Panc1 (cell line): ENCODE results near the gene ARRDC4.

Experiments
- POLR2AphosphoS5 ChIP-seq: IDR thresholded peaks from 2 replicates; pipeline ENCODE4 v1.6.1; 2012; ENCODE audit warnings: mild to moderate bottlenecking, low read depth, low read length, moderate library complexity
- SIN3A ChIP-seq: IDR thresholded peaks from 2 replicates; pipeline ENCODE4 v1.6.1; 2012; ENCODE audit warnings: low read depth, mild to moderate bottlenecking, low read length, moderate library complexity, borderline replicate concordance; ENCODE audit not compliant: insufficient read depth
- TCF7L2 ChIP-seq: IDR thresholded peaks from 2 replicates; pipeline ENCODE4 v1.6.1; 2011; ENCODE audit warnings: mild to moderate bottlenecking, low read depth, low read length, inconsistent platforms
- TF ChIP-seq, protein P1 (sequence below): fragments of 450-650 bp; IDR thresholded peaks from 2 replicates; pipeline ENCODE4 v1.5.1; 2017; ENCODE audit warnings: mild to moderate bottlenecking
- TF ChIP-seq, protein P2 (sequence below), 2 experiments: IDR thresholded peaks; 2 replicates each; pipeline ENCODE4 v1.6.1; 2011 to 2012; ENCODE audit warnings: low read depth in 2 of 2, control low read depth in 1 of 2, low read length in 1 of 2, mild to moderate bottlenecking in 1 of 2, moderate library complexity in 1 of 2; ENCODE audit not compliant: insufficient read depth in 1 of 2

DNA sequence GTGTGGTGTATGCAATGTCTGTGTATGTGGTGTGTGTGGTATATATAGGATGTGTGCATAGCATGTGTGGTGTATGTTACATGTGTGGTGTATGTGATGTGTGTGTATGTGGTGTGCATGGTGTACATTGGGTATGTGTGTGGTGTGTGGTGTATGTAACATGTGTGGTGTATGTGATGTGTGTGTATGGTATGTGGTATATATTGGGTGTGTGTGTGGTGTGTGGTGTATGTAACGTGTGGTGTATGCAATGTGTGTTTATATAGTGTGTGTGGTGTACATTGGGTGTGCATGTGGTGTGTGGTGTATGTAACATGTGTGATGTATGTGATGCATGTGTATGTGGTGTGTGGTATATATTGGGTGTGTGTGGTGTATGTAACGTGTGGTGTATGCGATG lies 41.9 kb downstream of the ARRDC4 start:
- TF ChIP-seq, protein P1, sequence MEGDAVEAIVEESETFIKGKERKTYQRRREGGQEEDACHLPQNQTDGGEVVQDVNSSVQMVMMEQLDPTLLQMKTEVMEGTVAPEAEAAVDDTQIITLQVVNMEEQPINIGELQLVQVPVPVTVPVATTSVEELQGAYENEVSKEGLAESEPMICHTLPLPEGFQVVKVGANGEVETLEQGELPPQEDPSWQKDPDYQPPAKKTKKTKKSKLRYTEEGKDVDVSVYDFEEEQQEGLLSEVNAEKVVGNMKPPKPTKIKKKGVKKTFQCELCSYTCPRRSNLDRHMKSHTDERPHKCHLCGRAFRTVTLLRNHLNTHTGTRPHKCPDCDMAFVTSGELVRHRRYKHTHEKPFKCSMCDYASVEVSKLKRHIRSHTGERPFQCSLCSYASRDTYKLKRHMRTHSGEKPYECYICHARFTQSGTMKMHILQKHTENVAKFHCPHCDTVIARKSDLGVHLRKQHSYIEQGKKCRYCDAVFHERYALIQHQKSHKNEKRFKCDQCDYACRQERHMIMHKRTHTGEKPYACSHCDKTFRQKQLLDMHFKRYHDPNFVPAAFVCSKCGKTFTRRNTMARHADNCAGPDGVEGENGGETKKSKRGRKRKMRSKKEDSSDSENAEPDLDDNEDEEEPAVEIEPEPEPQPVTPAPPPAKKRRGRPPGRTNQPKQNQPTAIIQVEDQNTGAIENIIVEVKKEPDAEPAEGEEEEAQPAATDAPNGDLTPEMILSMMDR = no peak
- TF ChIP-seq POLR2AphosphoS5 = no peak
- no peak for TF ChIP-seq SIN3A
- TF ChIP-seq, protein P2, sequence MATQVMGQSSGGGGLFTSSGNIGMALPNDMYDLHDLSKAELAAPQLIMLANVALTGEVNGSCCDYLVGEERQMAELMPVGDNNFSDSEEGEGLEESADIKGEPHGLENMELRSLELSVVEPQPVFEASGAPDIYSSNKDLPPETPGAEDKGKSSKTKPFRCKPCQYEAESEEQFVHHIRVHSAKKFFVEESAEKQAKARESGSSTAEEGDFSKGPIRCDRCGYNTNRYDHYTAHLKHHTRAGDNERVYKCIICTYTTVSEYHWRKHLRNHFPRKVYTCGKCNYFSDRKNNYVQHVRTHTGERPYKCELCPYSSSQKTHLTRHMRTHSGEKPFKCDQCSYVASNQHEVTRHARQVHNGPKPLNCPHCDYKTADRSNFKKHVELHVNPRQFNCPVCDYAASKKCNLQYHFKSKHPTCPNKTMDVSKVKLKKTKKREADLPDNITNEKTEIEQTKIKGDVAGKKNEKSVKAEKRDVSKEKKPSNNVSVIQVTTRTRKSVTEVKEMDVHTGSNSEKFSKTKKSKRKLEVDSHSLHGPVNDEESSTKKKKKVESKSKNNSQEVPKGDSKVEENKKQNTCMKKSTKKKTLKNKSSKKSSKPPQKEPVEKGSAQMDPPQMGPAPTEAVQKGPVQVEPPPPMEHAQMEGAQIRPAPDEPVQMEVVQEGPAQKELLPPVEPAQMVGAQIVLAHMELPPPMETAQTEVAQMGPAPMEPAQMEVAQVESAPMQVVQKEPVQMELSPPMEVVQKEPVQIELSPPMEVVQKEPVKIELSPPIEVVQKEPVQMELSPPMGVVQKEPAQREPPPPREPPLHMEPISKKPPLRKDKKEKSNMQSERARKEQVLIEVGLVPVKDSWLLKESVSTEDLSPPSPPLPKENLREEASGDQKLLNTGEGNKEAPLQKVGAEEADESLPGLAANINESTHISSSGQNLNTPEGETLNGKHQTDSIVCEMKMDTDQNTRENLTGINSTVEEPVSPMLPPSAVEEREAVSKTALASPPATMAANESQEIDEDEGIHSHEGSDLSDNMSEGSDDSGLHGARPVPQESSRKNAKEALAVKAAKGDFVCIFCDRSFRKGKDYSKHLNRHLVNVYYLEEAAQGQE (IDR thresholded peaks at IDR 0.05; ENCODE audit: insufficient read depth in 1 of 2, low read depth in 2 of 2, low read length in 1 of 2) = no peak
- no peak for TF ChIP-seq TCF7L2
